ENCODE measurements around the gene NPPB.

NPPB gene

DNA sequence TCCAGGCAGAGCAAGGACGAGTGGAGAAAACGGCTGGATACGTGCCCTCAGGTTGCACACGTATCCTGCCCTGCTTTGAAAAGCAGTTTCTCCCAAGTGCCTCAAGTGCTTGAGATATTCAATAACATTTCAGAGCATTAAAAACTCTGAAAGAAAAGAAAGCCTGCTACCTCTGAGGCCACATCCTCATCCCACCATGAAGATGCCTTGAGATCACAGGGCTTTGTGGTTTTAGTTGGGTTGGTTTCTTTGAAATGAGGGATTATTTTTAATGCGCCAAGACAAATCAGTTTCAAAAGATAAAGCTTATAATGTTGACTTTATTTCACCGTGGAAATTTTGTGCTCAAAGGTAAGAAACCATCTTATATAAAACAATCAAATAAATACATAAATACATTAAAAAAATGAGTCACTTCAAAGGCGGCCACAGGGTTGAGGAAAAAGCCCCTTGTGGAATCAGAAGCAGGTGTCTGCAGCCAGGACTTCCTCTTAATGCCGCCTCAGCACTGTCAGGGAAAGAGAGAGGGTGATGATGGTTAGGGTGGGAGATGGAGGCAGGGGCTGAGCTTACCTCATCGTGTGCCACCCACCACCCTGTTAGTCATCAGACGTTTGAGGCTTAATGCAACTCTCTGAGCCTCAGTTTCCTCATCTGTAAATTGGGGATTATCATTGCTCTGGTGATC is 1.4 kb downstream of the NPPB start:
- DNase-seq (ENCODE audit: low spot score) = no peak

DNA sequence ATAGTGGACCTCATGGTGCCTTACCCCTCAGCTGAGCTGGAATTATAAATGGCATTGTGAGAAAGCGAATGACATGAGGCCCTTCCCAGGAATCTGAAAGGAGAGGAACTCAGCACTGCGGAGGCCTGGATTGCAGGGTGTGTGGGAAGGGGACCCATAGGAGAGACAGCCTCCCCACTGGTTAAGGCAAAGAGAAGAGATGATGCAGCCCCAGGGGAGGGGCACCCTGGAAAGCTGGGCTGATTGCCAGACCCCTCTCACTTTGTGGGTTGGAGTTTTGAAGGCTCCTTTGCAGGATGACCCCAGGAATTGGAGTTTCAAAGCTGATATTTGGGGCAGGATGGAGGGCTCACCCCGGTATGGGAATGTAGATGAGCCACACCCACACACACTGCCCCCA is 2.0 kb downstream of the NPPB start:
- DNase-seq (ENCODE audit: low spot score) = no peak

GRCh38 chr1:11855430-11855829 is 3.3 kb downstream of the NPPB start:
- DNase-seq (ENCODE audit: low spot score) = no peak

DNA sequence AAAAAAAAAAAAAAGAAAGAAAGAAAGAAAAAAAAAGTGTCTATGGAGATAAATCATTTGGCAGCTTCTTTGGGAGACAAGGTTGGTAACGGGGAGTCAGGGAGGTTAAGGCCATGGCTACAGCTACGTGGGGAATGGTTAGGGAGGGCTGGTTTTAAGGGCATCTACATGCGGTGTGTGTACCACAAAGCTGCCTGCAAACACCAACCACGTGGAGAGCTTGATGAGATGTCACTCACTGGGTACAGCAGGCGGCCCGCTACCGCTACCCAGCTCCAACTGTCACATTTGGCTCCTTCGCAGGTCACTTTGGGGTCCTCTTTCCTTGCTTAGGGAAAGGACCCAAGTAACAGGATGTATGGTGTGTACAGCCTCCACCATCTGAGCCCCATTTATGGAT is 4.2 kb downstream of the NPPB start:
- DNase-seq (ENCODE audit: low spot score) = no peak

DNA sequence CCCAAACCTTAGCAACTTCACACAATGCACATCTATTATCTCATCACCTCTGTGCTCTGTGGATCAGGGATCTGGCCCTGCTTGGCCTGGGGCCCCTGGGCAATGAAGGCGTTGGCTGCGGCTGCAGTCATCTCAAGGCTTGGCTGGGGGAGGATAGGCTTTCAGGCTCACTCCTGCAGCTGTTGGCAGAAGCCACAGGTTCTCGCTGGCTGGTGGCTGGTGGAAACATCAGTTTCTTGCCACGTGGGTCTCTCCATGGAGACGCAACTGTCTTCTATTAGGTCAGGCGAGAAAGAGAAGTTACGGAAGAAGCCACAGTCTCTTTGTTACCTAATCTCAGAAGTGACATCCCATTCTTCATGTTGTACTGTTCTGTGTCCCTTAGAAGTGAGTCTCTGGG is 7.6 kb downstream of the NPPB start:
- DNase-seq (ENCODE audit: low spot score) = no peak

DNA sequence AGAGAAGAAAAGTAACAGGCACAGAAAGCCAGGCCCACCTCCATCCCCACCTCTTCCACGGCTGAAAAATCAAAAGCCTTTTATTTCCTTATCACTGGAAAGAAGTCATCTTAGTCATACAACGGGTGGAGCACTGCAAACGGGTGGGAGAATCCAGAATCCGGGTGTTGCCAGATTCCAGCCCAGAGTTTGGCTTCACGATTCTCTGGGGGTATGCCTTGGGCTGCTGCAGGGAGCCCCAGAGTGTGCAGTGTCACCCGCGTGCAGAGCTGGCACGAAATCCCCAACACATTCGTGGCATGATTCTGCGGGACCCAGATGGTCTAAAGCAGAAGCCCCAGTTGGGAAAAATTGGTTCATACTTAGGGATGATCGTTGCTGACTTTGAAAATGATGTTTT is 8.6 kb downstream of the NPPB start:
- DNase-seq (ENCODE audit: low spot score) = no peak

GRCh38 chr1:11848373-11848700 is 10.4 kb downstream of the NPPB start:
- DNase-seq (ENCODE audit: low spot score) = no peak

GRCh38 chr1:11847667-11848372 is 10.9 kb downstream of the NPPB start, which contains the start of gene NPPA:
Gene NPPA (minus strand): TSS chr1:11847783. CDS start chr1:11847684, 99 bp downstream.
- DNase-seq (ENCODE audit: low spot score) = no peak

GRCh38 chr1:11845641-11846335 is 13.0 kb downstream of the NPPB start:
- DNase-seq (ENCODE audit: low spot score) = no peak

GRCh38 chr1:11842154-11843041 is 16.3 kb downstream of the NPPB start:
- no peak for DNase-seq (ENCODE audit: low spot score)

DNA sequence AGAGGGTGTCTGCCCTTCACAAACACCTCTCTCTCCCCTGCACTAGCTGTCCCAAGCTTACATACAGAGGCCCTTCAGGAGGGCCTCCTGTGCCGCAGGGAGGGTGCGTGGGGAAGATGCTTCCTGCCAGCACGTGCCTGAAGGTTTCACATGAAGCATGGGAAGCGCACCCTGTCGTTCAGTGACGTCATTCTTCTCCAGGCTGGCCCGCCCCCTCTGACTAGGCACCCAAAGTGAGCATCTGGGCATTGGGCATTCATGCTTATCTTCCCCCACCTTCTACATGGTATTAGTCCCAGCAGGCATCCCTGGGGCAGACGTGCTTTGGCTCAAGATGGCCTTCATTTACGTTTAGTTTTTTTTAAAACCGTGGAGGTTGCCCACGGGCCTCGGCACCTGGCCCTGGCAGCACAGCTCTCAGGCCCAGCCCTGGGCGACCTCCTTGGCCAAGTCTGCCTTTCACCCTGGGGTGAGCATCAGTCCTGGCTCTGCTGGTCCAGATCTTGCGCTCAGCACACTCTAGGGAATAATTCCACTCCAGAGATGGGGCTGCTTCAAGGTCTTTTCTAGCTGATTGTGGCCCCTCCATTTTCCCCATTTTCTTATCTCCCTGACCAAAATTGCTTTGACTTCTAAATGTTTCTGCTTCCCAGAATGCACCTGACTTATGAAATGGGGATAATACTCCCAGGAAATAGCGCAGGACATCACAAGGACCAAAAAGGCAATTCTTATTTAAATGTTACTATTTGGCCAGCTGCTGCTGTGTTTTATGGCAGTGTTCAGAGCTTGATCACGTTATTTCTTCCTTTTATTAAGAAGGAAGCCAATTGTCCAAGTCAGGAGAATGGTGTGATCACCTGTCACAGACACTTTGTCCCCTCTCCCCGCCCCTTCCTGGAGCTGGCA is 17.2 kb downstream of the NPPB start:
- no peak for DNase-seq (ENCODE audit: low spot score)

- DNase-seq (ENCODE audit: low spot score) = no peak
Observed at GRCh38 chr1:11839727-11840705, 18.7 kb downstream of the NPPB start.

DNA sequence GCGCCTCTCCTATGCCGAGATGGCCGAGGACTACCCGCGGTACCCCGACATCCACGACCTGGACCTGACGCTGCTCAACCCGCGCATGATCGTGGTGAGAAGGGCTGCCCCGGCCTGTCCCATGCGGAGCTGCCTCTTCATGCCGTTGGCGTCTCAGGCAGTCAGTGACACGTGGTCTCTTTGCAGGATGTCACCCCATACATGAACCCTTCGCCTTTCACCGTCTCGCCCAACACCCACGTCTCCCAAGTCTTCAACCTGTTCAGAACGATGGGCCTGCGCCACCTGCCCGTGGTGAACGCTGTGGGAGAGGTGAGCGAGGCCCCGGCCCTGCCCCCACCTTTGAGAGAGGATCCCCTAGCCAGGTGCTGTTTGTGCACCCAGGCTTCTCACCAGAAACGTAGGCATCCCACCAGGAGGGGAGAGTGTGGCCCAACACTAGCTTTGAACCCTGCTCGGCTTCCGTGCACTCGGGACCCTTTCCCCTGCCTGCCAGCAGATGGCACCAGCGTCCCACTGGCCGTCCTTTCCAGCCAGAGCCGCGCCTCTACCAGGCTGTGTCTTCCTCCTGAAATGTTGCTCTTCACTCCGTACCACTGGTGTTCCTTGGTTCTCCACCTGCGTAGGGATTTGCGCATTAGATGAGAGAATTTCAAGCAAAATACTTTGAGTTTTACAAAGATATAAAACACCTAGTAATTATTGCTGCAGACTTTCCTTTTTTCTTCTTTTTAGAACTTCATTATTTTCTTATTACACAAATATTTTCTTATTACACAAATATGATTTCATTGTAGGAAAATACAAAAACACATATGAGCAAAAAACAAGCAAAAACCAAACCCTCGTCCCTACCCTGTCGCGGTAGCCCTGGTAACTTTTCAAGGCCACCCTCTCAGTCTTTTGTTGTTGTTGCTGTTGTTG is 20.1 kb downstream of the NPPB start:
- DNase-seq (ENCODE audit: low spot score) = peak; percentile 81

DNA sequence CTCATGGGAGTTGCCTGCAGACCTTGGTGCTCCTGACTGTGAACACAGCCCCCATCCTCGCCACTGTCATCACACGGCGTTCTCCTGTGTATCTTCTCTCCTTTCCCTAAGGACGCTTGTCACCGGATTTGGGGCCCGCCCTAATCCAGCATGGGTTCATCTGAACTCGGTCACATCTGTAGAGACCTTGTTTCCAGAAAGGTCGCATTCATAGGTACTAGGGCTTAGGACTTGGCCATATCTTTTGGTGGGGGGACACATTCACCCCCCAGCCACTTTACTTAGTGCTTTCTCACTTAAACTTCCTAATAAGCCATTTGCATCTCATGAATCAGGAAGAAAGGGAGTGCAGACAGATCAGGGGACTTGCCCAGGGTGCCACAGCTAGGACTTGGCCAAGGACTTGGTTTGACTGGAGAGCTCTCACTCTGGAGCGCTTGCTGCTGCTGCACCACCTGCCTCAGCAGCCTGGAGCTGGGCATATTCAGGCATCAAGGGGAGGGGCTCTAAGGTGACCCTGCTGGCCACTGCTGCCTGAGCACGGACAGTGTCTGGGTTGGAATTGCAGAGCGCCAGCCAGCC is 20.9 kb downstream of the NPPB start:
- no peak for DNase-seq (ENCODE audit: low spot score)

- DNase-seq (ENCODE audit: low spot score) = no peak
Observed at GRCh38 chr1:11836955-11837766, 21.6 kb downstream of the NPPB start.

- DNase-seq (ENCODE audit: low spot score) = no peak
Observed at GRCh38 chr1:11835441-11836225, 23.1 kb downstream of the NPPB start.

GRCh38 chr1:11833900-11834299 is 24.8 kb downstream of the NPPB start:
- DNase-seq (ENCODE audit: low spot score) = no peak

All from ecto neural progenitor cell (in vitro differentiated cells).